Liver (tissue), 9 donors: ENCODE results near the gene GRK5. TPM values are rescaled to one million over a fixed set of nuclear protein-coding genes. Genes with fewer than 3 reads are reported as not detected.

ENCODE experiments used
- DNase-seq: peaks from one replicate; pipeline ENCODE4 v3.0.0-alpha.2; 2017; ENCODE audit warnings: low spot score
- H3K27ac ChIP-seq, 2 donors: one replicate each; pipeline ENCODE4 v1.7.0; 2013; ENCODE audit warnings: inconsistent platforms in 2 of 2, low read length in 2 of 2, control low read depth in 1 of 2, low read depth in 1 of 2, mild to moderate bottlenecking in 1 of 2
- H3K27me3 ChIP-seq, 4 donors: one replicate each; pipeline versions ENCODE4 v1.6.1 to v1.7.0; 2013; ENCODE audit warnings: low read length in 3 of 4, inconsistent platforms in 1 of 4, mild to moderate bottlenecking in 1 of 4, moderate library complexity in 1 of 4; ENCODE audit not compliant: control insufficient read depth in 4 of 4, insufficient read depth in 4 of 4
- H3K36me3 ChIP-seq, 4 donors: one replicate each; pipeline versions ENCODE4 v1.6.1 to v1.7.0; 2013; ENCODE audit warnings: low read length in 3 of 4, mild to moderate bottlenecking in 3 of 4, low read depth in 1 of 4, moderate library complexity in 1 of 4; ENCODE audit not compliant: control insufficient read depth in 4 of 4, insufficient read depth in 3 of 4
- H3K4me1 ChIP-seq, 4 donors: one replicate each; pipeline versions ENCODE4 v1.6.1 to v1.7.0; 2013; ENCODE audit warnings: low read length in 3 of 4, mild to moderate bottlenecking in 3 of 4, moderate library complexity in 1 of 4; ENCODE audit not compliant: control insufficient read depth in 4 of 4, insufficient read depth in 4 of 4
- H3K4me3 ChIP-seq, 3 donors: one replicate each; pipeline versions ENCODE4 v1.6.1 to v1.7.0; 2013; ENCODE audit warnings: low read length in 3 of 3, control low read depth in 1 of 3, low read depth in 1 of 3, mild to moderate bottlenecking in 1 of 3
- H3K9ac ChIP-seq, 2 donors: one replicate each; pipeline ENCODE4 v1.7.0; 2013; ENCODE audit warnings: low read length in 2 of 2, mild to moderate bottlenecking in 2 of 2, moderate library complexity in 2 of 2, control low read depth in 1 of 2, low read depth in 1 of 2
- H3K9me3 ChIP-seq, 4 donors: one replicate each; pipeline versions ENCODE4 v1.6.1 to v1.7.0; 2013; ENCODE audit warnings: low read length in 3 of 4; ENCODE audit not compliant: control insufficient read depth in 4 of 4
- ATF3 ChIP-seq: IDR thresholded peaks from 2 replicates; pipeline ENCODE4 v1.6.1; 2016; ENCODE audit warnings: antibody characterized with exemption
- CTCF ChIP-seq: fragments of 150-350 bp; IDR thresholded peaks from 2 replicates; pipeline ENCODE4 v1.5.1; 2017; ENCODE audit warnings: improper control_type of control experiment, low read depth, low read length; ENCODE audit not compliant: missing input control
- EGR1 ChIP-seq, 2 donors: IDR thresholded peaks; 2 replicates each; pipeline ENCODE4 v1.6.1; 2016 to 2018; ENCODE audit warnings: antibody characterized with exemption in 2 of 2, low read depth in 2 of 2
- FOXA1 ChIP-seq: IDR thresholded peaks from 2 replicates; pipeline ENCODE4 v1.6.1; 2016; ENCODE audit warnings: antibody characterized with exemption
- FOXA2 ChIP-seq: IDR thresholded peaks from 2 replicates; pipeline ENCODE4 v1.6.1; 2016; ENCODE audit warnings: antibody characterized with exemption
- GABPA ChIP-seq, 2 donors: IDR thresholded peaks in 1 of 2; conservative IDR thresholded peaks in 1 of 2; 2 replicates each; pipeline ENCODE4 v1.6.1; 2016; ENCODE audit warnings: antibody characterized with exemption in 2 of 2, mild to moderate bottlenecking in 1 of 2, moderate library complexity in 1 of 2
- HNF4A ChIP-seq, 2 donors: conservative IDR thresholded peaks; 2 replicates each; pipeline ENCODE4 v1.6.1; 2016; ENCODE audit warnings: antibody characterized with exemption in 2 of 2, mild to moderate bottlenecking in 2 of 2
- HNF4G ChIP-seq: IDR thresholded peaks from 2 replicates; pipeline ENCODE4 v1.6.1; 2016; ENCODE audit warnings: antibody characterized with exemption
- JUND ChIP-seq, 2 donors: IDR thresholded peaks; 2 replicates each; pipeline ENCODE4 v1.6.1; 2016; ENCODE audit warnings: antibody characterized with exemption in 2 of 2
- MAX ChIP-seq: IDR thresholded peaks from 2 replicates; pipeline ENCODE4 v1.6.1; 2016; ENCODE audit warnings: antibody characterized with exemption
- NR2F2 ChIP-seq: IDR thresholded peaks from 2 replicates; pipeline ENCODE4 v1.6.1; 2016; ENCODE audit warnings: antibody characterized with exemption
- RAD21 ChIP-seq, 2 donors: IDR thresholded peaks; 2 replicates each; pipeline ENCODE4 v1.6.1; 2016; ENCODE audit warnings: antibody characterized with exemption in 2 of 2, mild to moderate bottlenecking in 2 of 2
- RXRA ChIP-seq, 2 donors: IDR thresholded peaks; 2 replicates each; pipeline ENCODE4 v1.6.1; 2017 to 2018; ENCODE audit warnings: antibody characterized with exemption in 2 of 2, mild to moderate bottlenecking in 1 of 2
- SP1 ChIP-seq: IDR thresholded peaks from 2 replicates; pipeline ENCODE4 v1.6.1; 2018; ENCODE audit warnings: antibody characterized with exemption, mild to moderate bottlenecking
- YY1 ChIP-seq: IDR thresholded peaks from 2 replicates; pipeline ENCODE4 v1.6.1; 2016; ENCODE audit warnings: antibody characterized with exemption, mild to moderate bottlenecking
- ZBTB33 ChIP-seq: IDR thresholded peaks from 2 replicates; pipeline ENCODE4 v1.6.1; 2016; ENCODE audit warnings: antibody characterized with exemption
- WGBS: extraction: QIAGEN DNeasy Blood & Tissue Kit; methylation state at CpG from one replicate; pipeline ENCODE4 v1.1.7; 2013; 5-methylcytosine and 5-hydroxymethylcytosine counted together
- polyA plus RNA-seq, 2 donors: library from polyadenylated mRNA; stranded (reverse) in 1 of 2; unstranded in 1 of 2; fragments of 200-250 nt in 1 of 2; fragments of >200 nt in 1 of 2; fragmentation: Nextera tagmentation in 1 of 2; extraction: Ambion mirVana in 1 of 2; gene quantifications; one replicate each; pipeline versions ENCODE4 v1.2.1 to v1.2.3, GENCODE V29; 2013 to 2015
- total RNA-seq, 2 donors: library from RNA; depleted of rRNA; stranded (reverse); fragments of >200 nt; gene quantifications; one replicate each; pipeline ENCODE4 v1.2.3, GENCODE V29; 2014
- donor health status: healthy.
- donor health status: healthy.
- donor health status: healthy.
- donor health status: healthy.
- donor health status: healthy.

Gene GRK5
- total and polyA plus RNA-seq, 4 donors, result 2.1 to 6.6 (median 5.1) TPM

- TF ChIP-seq HNF4A (conservative IDR thresholded peaks at IDR 0.05), result no peak
- no peak for TF ChIP-seq ATF3
- TF ChIP-seq FOXA1, result no peak
- TF ChIP-seq NR2F2, result no peak
- no peak for TF ChIP-seq RAD21 (IDR thresholded peaks at IDR 0.05)
- TF ChIP-seq HNF4G, result no peak
Measured at GRCh38 chr10:119247550-119247894, 40.2 kb downstream of the GRK5 start (continued).

GRCh38 chr10:119248184-119248583 lies 40.8 kb downstream of the GRK5 start:
- 87% methylated on average over 3 of the region's 3 CpGs for WGBS
- TF ChIP-seq SP1 (no peak), MAX (no peak), JUND (IDR thresholded peaks at IDR 0.05) (no peak), FOXA1 (no peak), HNF4G (no peak), NR2F2 (no peak)
- DNase-seq, result no peak
- H3K9me3 ChIP-seq, result no peaks in the 10 kb centered on the region
- no peak overlapping the region for H3K9ac ChIP-seq
- H3K4me3 ChIP-seq, result no peak overlapping the region
- no peaks in the 10 kb centered on the region for H3K36me3 ChIP-seq
- H3K27ac ChIP-seq, result no peak overlapping the region
- no peaks in the 10 kb centered on the region for H3K27me3 ChIP-seq
- peaks cover 9 to 24% (median 21%) of the 10 kb centered on the region in 4 donors for H3K4me1 ChIP-seq

- no peaks in the 10 kb centered on the region for H3K36me3 ChIP-seq
- H3K27ac ChIP-seq, result no peak overlapping the region
- no peaks in the 10 kb centered on the region for H3K27me3 ChIP-seq
- peaks cover 11 to 24% (median 18%) of the 10 kb centered on the region in 4 donors for H3K4me1 ChIP-seq
- no peaks in the 10 kb centered on the region for H3K9me3 ChIP-seq
- no peak overlapping the region for H3K9ac ChIP-seq
- TF ChIP-seq SP1, result no peak
- no peak for TF ChIP-seq ZBTB33
- no peak for TF ChIP-seq ATF3
- TF ChIP-seq FOXA1, result no peak
- no peak for TF ChIP-seq CTCF
- TF ChIP-seq GABPA (IDR thresholded peaks at IDR 0.05 in 1 of 2, conservative IDR thresholded peaks at IDR 0.05 in 1 of 2), result no peak
- no peak for TF ChIP-seq MAX
- no peak for TF ChIP-seq HNF4G
- TF ChIP-seq FOXA2, result no peak
- TF ChIP-seq EGR1 (IDR thresholded peaks at IDR 0.05; ENCODE audit: low read depth in 2 of 2), result no peak
- TF ChIP-seq YY1, result no peak
- no peak for TF ChIP-seq HNF4A (conservative IDR thresholded peaks at IDR 0.05)
- no peak for TF ChIP-seq RXRA (IDR thresholded peaks at IDR 0.05)
- DNase-seq, result no peak
- H3K4me3 ChIP-seq, result no peak overlapping the region
- 90% methylated on average over 4 of the region's 4 CpGs for WGBS
Measured at GRCh38 chr10:119248681-119249080, 41.3 kb downstream of the GRK5 start.
